HEK293T (cell line): ENCODE results near the gene DNAI1.
"Not testable (repeated sequence)": the region's sequence is repeated elsewhere in the genome, so short reads cannot be mapped to it uniquely, and the experiment has no call there.

Experiments
- ARNT ChIP-seq: fragments of 450-650 bp; IDR thresholded peaks from 2 replicates; pipeline ENCODE4 v1.6.1; 2017; ENCODE audit warnings: mild to moderate bottlenecking
- BHLHE40 ChIP-seq: fragments of 450-650 bp; IDR thresholded peaks from 2 replicates; pipeline ENCODE4 v1.6.1; 2016; ENCODE audit warnings: mild to moderate bottlenecking, moderate library complexity, borderline replicate concordance
- ELF4 ChIP-seq: fragments of 450-650 bp; IDR thresholded peaks from 2 replicates; pipeline ENCODE4 v1.6.1; 2017; ENCODE audit warnings: antibody characterized with exemption
- FOXA1 ChIP-seq: fragments of 450-650 bp; IDR thresholded peaks from 2 replicates; pipeline ENCODE4 v1.6.1; 2016; ENCODE audit warnings: mild to moderate bottlenecking
- PKNOX1 ChIP-seq: fragments of 450-650 bp; IDR thresholded peaks from 2 replicates; pipeline ENCODE4 v1.6.1; 2016
- SP1 ChIP-seq: fragments of 450-650 bp; IDR thresholded peaks from 2 replicates; pipeline ENCODE4 v1.6.1; 2017
- ZNF384 ChIP-seq: fragments of 450-650 bp; IDR thresholded peaks from 2 replicates; pipeline ENCODE4 v1.6.1; 2016

DNA sequence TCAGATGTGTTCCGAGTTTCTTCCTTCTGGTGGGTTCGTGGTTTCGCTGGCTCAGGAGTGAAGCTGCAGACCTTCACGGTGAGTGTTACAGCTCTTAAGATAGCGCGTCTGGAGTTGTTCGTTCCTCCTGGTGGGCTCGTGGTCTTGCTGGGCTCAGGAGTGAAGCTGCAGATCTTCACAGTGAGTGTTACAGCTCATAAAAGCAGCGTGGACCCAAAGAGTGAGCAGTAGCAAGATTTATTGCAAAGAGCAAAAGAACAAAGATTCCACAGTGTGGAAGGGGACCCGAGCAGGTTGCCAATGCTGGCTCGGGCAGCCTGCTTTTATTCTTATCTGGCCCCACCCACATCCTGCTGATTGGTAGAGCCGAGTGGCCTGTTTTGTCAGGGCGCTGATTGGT lies 23.0 kb downstream of the DNAI1 start:
- TF ChIP-seq FOXA1, SP1, PKNOX1, ARNT, ZNF384, BHLHE40, ELF4: not testable (repeated sequence)
